A673 (cell line): ENCODE measurements around the gene LIMA1. TPM values are rescaled to one million over a fixed set of nuclear protein-coding genes. Genes with fewer than 3 reads are reported as not detected.
"Not testable (repeated sequence)": the region's sequence is repeated elsewhere in the genome, so short reads cannot be mapped to it uniquely, and the experiment has no call there.

Experiments
- BruUV-seq: library from RNA; stranded (reverse); fragments of 400-500 nt; replicated peaks from 2 replicates; lab custom pipeline; 2021; lab: Mats Ljungman, UMichigan
- CTCF ChIA-PET: fragments of 300-600 bp; sonication (Branson Sonifier 250); formaldehyde crosslinking; loops from one replicate; lab custom pipeline; 2022; ENCODE audit warnings: antibody characterized with exemption; lab: Charles Lee
- POLR2A ChIA-PET: fragments of 300-600 bp; sonication (Branson Sonifier 250); formaldehyde crosslinking; loops from one replicate; lab custom pipeline; 2022; ENCODE audit warnings: antibody characterized with exemption; ENCODE audit not compliant: low non-redundant PET; lab: Charles Lee
- DNase-seq: peaks from one replicate; pipeline ENCODE4 v3.0.0-alpha.2; 2015; ENCODE audit warnings: low spot score
- H3K27ac ChIP-seq: fragments of 200-600 bp; sonication (generic); 2 replicates; pipeline ENCODE4 v1.5.1; 2016; ENCODE audit warnings: mixed run types, low read depth, mild to moderate bottlenecking, mixed read lengths, antibody characterized with exemption, low read length; ENCODE audit not compliant: poor library complexity, severe bottlenecking
- H3K27me3 ChIP-seq: fragments of 200-600 bp; sonication (generic); replicated peaks from 2 replicates; pipeline ENCODE4 v1.6.1; 2017; ENCODE audit warnings: mixed run types, low read depth, mild to moderate bottlenecking, mixed read lengths, antibody characterized with exemption, low read length; ENCODE audit not compliant: insufficient read depth, poor library complexity
- H3K36me3 ChIP-seq: fragments of 200-600 bp; sonication (generic); 2 replicates; pipeline ENCODE4 v1.6.1; 2016; ENCODE audit warnings: mixed run types, mild to moderate bottlenecking, mixed read lengths, antibody characterized with exemption, low read length; ENCODE audit not compliant: insufficient read depth, poor library complexity, severe bottlenecking
- H3K4me1 ChIP-seq: fragments of 200-600 bp; sonication (generic); 2 replicates; pipeline ENCODE4 v1.6.1; 2017; ENCODE audit warnings: mixed run types, mild to moderate bottlenecking, mixed read lengths, antibody characterized with exemption, low read length; ENCODE audit not compliant: insufficient read depth, poor library complexity, severe bottlenecking
- H3K4me3 ChIP-seq: fragments of 200-600 bp; sonication (generic); 2 replicates; pipeline ENCODE4 v1.5.1; 2016; ENCODE audit warnings: low read depth, mixed run types, mild to moderate bottlenecking, mixed read lengths, low read length; ENCODE audit not compliant: poor library complexity, severe bottlenecking
- H3K9me3 ChIP-seq: fragments of 200-600 bp; sonication (generic); 2 replicates; pipeline ENCODE4 v1.6.1; 2016; ENCODE audit warnings: mixed run types, low read depth, mild to moderate bottlenecking, mixed read lengths, antibody characterized with exemption, low read length; ENCODE audit not compliant: poor library complexity, severe bottlenecking
- EZH2 ChIP-seq: fragments of 200-600 bp; sonication (generic); IDR thresholded peaks from 2 replicates; pipeline ENCODE4 v1.6.1; 2017; ENCODE audit warnings: borderline replicate concordance, low read depth, mild to moderate bottlenecking, mixed read lengths, antibody characterized with exemption, low read length; ENCODE audit not compliant: poor library complexity, severe bottlenecking
- intact Hi-C: fragments of 100-400 bp; cut with micrococcal nuclease; formaldehyde crosslinking; loops from one replicate; pipeline ENCODE4 v1.10.0; 2022; ENCODE audit not compliant: unreplicated experiment
- total RNA-seq: library from RNA; stranded (reverse); gene quantifications from 2 replicates; pipeline ENCODE4 v1.2.3, GENCODE V29; 2021
- TF ChIP-seq, protein P1 (sequence below): fragments of 300-800, 200-600 bp; sonication (generic); conservative IDR thresholded peaks from 2 replicates; pipeline ENCODE4 v1.5.1; 2017; ENCODE audit warnings: low read depth, mild to moderate bottlenecking, antibody characterized with exemption, low read length, moderate library complexity, mixed read lengths

LIMA1 gene
- total RNA-seq, 1 experiment from 2014 or later: 77.6 TPM

- Histone ChIP-seq H3K36me3 (no peaks in the 10 kb centered on the region), H3K4me1 (no peaks in the 10 kb centered on the region), H3K4me3 (no peak overlapping the region), H3K27ac (no peak overlapping the region), H3K9me3 (no peaks in the 10 kb centered on the region), H3K27me3 (no peaks in the 10 kb centered on the region)
- no peak for TF ChIP-seq EZH2
- no peak for DNase-seq
- ChIA-PET CTCF (no interaction called here), POLR2A (no interaction called here)
- intact Hi-C loops: no loop called here
- BruUV-seq: no TSS peak
These were observed 121.1 kb downstream of the LIMA1 start for GRCh38 chr12:50162230-50162629.

DNA sequence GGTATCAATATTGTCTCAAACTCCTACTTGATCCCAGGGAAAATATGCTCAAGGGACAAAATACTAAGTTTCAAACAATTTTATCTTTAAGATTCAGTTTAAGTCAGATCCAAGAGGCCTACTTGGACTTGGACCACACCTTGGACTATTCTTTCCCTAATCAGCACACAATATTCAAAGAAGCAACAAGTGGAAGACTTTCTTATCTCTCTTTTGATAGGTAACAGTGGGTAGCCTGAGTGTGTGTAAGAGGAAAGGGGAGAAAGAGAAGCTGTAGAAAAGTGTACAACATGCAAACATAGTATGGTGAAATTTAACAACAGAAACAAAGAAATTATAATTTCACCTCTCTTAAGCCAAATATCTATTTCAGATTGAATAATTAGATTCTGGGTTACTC, 122.7 kb downstream of the LIMA1 start:
- CTCF ChIA-PET: no interaction called here
- BruUV-seq: no TSS peak
- Histone ChIP-seq H3K27ac (no peak overlapping the region), H3K27me3 (no peaks in the 10 kb centered on the region), H3K4me1 (no peaks in the 10 kb centered on the region), H3K4me3 (no peak overlapping the region), H3K36me3 (no peaks in the 10 kb centered on the region), H3K9me3 (no peaks in the 10 kb centered on the region)
- POLR2A ChIA-PET: no interaction called here
- intact Hi-C loops: no loop called here
- no peak for DNase-seq
- TF ChIP-seq, protein P1, sequence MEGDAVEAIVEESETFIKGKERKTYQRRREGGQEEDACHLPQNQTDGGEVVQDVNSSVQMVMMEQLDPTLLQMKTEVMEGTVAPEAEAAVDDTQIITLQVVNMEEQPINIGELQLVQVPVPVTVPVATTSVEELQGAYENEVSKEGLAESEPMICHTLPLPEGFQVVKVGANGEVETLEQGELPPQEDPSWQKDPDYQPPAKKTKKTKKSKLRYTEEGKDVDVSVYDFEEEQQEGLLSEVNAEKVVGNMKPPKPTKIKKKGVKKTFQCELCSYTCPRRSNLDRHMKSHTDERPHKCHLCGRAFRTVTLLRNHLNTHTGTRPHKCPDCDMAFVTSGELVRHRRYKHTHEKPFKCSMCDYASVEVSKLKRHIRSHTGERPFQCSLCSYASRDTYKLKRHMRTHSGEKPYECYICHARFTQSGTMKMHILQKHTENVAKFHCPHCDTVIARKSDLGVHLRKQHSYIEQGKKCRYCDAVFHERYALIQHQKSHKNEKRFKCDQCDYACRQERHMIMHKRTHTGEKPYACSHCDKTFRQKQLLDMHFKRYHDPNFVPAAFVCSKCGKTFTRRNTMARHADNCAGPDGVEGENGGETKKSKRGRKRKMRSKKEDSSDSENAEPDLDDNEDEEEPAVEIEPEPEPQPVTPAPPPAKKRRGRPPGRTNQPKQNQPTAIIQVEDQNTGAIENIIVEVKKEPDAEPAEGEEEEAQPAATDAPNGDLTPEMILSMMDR: no peak
- no peak for TF ChIP-seq EZH2

GRCh38 chr12:50157259-50157658, 126.1 kb downstream of the LIMA1 start:
- Histone ChIP-seq H3K4me3 (no peak overlapping the region), H3K27ac (no peak overlapping the region), H3K36me3 (no peaks in the 10 kb centered on the region), H3K9me3 (no peaks in the 10 kb centered on the region), H3K27me3 (no peaks in the 10 kb centered on the region), H3K4me1 (no peaks in the 10 kb centered on the region)
- TF ChIP-seq, protein P1: no peak
- TF ChIP-seq EZH2: no peak
- no peak for DNase-seq
- no TSS peak for BruUV-seq
- intact Hi-C loops: no loop called here
- ChIA-PET CTCF (no interaction called here), POLR2A (interaction anchor here (0.7 to 1.1 kb wide), 2 partner anchors 9 to 125 kb away, joined by 3 to 4 read pairs; no protein-coding TSS in a partner anchor)

GRCh38 chr12:50156641-50157040, 126.7 kb downstream of the LIMA1 start:
- intact Hi-C loops: no loop called here
- CTCF ChIA-PET: no interaction called here
- POLR2A ChIA-PET: interaction anchor here (1.1 kb wide), 1 partner anchor 10 kb away, joined by 4 read pairs; no protein-coding TSS in a partner anchor

DNA sequence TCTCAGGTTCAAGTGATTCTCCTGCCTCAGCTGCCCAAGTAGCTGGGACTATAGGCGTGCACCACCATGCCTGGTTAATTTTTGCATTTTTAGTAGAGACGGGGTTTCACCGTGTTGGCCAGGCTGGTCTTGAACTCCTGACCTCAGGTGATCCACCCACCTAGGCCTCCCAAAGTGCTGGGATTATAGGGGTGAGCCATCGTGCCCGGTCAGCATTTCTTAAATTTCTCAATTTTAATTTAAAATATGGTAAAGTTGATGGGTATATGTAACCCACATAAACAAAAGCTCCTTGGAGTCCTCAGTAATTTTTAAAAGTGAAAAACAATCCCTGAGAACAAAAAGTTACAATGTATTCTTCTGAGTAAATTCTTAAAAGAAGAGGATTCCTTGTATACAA, 128.4 kb downstream of the LIMA1 start:
- POLR2A ChIA-PET, H3K4me3 ChIP-seq, H3K36me3 ChIP-seq, H3K9me3 ChIP-seq, intact Hi-C loops, DNase-seq, H3K4me1 ChIP-seq, CTCF ChIA-PET, BruUV-seq, H3K27ac ChIP-seq, H3K27me3 ChIP-seq: not testable (repeated sequence)

More at GRCh38 chr12:50156641-50157040, 126.7 kb downstream of the LIMA1 start:
- no peak for DNase-seq
- Histone ChIP-seq H3K9me3 (no peaks in the 10 kb centered on the region), H3K27me3 (no peaks in the 10 kb centered on the region), H3K36me3 (no peaks in the 10 kb centered on the region), H3K4me1 (no peaks in the 10 kb centered on the region), H3K4me3 (no peak overlapping the region), H3K27ac (no peak overlapping the region)
- no TSS peak for BruUV-seq
- TF ChIP-seq EZH2: no peak
- TF ChIP-seq, protein P1: no peak
